GM18511 (cell line): ENCODE data around the gene BTBD1.
"Not testable (repeated sequence)": the region's sequence is repeated elsewhere in the genome, so short reads cannot be mapped to it uniquely, and the experiment has no call there.

Experiments
- ATAC-seq: cut with Tn5 transposase; IDR thresholded peaks from one replicate; pipeline ENCODE4 v1.9.1; 2021; ENCODE audit warnings: mild to moderate bottlenecking, moderate library complexity; ENCODE audit not compliant: unreplicated experiment

BTBD1 gene

GRCh38 chr15:83062768-83063180 is 4.3 kb downstream of the BTBD1 start:
- no peak for ATAC-seq

- ATAC-seq = no peak
Observed at GRCh38 chr15:83061680-83062079, 5.4 kb downstream of the BTBD1 start.

DNA sequence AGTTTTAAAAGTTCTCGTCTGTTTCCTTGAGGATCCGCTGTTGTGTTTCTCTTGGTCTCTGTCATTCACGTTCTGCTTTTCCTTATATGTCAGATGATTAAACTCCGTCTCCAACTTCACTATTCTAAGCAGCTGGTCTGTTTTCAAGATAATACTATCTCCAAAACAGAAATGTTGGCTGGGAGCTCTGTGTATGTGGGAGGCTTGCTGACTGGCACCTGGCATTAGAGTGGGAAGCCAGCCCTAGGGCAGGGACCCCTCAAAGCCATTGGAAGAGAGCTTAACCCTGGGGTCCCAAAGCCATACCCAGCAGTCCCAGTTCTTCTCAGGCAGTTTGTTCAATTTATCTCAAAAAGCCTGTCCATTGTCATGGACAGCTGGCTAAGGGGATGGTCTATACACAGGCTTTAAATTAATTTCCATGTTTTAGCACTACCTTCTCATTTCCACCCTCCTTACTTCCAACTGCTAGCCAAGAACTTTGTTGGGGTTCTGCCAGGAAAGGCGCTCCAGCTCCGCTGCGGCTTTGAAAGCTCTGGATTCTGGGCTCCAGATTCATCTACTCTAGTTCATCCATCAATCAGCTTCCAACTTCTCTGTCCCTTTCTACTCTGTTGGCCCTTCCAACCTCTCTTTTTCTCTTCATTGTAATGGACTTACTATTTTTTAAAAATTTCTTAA is 9.2 kb downstream of the BTBD1 start:
- ATAC-seq = no peak

DNA sequence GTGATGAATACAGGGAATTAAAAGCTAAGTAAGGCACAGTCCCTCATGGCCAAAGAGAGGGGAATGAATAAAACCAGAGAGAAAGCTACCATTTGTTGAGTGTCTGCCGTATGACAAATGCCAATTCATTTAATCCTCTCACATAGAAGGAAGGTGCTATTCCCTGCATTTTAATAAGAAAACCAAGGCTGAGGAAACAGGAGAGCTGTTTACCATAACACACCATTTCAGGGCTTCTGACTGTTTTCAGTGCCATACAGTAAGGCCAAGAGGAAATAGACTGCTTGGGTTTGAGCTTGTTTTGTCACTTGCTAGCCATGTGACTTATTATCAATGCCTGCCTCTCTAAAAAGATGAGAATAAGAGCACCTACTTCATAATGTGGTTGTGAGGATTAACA is 10.1 kb downstream of the BTBD1 start:
- ATAC-seq = no peak

GRCh38 chr15:83053151-83053550 is 13.9 kb downstream of the BTBD1 start:
- ATAC-seq = no peak

DNA sequence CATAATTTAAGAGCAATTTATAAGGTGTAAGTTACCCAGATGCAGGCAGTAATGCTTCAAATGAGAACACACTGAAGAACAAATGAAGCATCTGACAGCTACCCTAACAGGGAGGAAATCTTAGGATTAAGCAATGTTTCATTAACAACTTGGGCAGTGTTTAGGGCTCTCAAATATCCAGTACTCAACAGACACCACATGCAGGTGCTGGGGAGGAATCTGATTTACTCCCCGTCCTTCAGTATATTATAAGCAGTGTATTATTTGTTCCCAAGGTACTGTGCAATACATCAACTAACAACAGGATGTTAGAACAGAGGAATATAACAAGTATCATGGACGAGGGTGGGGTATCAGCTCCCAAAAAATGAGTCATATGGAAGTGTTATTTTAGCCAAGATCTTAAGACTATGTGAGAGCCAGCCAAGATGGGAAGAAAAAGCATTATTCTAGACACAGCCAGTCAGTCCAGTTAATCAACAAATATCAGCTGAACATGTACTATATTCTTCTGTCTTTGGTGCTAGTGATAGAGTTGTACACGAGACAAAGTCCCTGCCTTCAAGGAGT is 20.4 kb downstream of the BTBD1 start:
- no peak for ATAC-seq

GRCh38 chr15:83044156-83044555 is 22.9 kb downstream of the BTBD1 start:
- no peak for ATAC-seq

DNA sequence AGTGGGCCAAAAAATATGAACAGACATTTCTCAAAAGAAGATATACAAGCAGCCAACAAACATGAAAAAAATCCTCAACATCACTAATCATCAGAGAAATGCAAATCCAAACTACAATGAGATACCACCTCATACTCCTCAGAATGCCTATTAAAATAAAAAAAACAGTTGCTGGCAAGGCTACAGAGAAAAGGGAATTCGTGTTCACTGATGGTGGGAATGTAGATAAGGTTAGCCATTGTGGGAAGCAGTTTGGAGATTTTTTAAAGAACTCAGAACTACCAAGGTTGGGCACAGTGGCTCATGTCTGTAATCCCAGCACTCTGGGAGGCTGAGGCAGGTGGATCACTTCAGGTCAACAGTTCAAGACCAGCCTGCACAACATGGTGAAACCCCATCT is 27.8 kb downstream of the BTBD1 start:
- ATAC-seq = no peak

- no peak for ATAC-seq
Observed at GRCh38 chr15:83036253-83036652, 30.8 kb downstream of the BTBD1 start.

DNA sequence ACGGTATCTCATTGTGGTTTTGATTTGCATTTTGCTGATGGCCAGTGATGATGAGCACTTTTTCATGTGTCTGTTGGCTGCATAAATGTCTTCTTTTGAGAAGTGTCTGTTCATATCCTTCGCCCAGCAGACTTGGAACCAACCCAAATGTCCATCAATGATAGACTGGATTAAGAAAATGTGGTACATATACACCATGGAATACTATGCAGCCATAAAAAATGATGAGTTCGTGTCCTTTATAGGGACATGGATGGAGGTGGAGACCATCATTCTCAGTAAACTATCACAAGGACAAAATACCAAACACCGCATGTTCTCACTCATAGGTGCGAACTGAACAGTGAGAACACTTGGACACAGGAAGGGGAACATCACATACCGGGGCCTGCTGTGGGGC is 35.8 kb downstream of the BTBD1 start:
- not testable (repeated sequence) for ATAC-seq

- no peak for ATAC-seq
Observed at GRCh38 chr15:83030021-83030420, 37.0 kb downstream of the BTBD1 start.

DNA sequence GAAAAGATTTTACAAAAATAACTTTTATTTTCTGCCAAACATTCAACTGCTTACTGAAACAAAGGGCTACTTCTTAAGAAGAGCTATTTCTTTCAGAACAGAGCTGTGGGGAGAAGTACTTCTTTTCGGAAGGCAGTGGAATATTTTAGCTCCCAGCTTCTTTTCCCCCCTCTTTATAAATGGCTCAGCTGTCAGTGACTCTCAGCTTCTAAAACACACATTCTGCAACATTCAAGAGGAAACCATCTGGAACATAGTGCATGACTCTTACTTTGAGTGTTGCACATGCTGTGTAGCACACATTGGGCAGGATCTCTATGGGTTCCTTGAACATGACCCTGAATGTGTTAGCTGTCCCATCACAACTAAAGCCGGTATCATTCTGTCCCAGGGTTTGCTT is 48.6 kb downstream of the BTBD1 start:
- no peak for ATAC-seq

GRCh38 chr15:83016906-83017305 is 50.1 kb downstream of the BTBD1 start:
- ATAC-seq = no peak

DNA sequence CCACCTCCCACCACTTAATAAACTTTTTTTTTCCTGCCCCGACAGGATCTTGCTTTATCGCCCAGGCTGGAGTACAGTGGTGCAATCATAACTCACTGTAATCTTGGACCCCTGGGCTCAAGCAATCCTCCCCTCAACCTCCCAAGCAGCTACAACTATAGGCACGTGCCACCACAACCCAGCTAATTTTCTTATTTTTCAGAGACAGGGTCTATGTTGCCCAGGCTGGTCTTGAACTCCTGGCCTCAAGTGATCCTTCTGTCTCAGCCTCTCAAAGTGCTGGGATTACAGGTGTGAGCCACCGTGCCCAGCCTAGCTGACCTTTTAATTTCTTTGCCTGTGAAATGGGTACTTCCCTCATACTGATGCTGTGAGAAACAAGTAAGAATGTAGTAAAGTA is 51.7 kb downstream of the BTBD1 start:
- ATAC-seq = no peak

- no peak for ATAC-seq
Observed at GRCh38 chr15:83014205-83014653, 52.8 kb downstream of the BTBD1 start.

- ATAC-seq = no peak
Observed at GRCh38 chr15:83012636-83013035, 54.4 kb downstream of the BTBD1 start.

DNA sequence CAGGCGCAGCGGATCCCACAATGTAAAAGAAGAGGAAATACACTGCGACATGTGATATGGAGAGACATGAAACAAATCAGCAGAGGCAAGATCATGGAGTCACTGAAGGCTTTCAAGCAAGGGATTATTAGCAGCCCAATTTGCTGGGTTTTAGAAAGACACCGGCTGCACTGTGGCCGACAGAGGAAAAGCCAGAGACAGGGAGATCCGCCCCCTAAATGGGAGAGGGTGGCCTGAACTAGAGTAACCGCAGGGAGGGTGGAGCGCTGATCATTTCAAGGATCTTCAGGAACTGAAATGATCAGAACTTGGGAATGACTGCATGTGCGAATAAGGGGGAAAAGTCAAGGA is 55.0 kb downstream of the BTBD1 start:
- ATAC-seq = no peak

GRCh38 chr15:83011271-83012075 is 55.6 kb downstream of the BTBD1 start, which contains the start of gene C15orf40:
Gene C15orf40 (minus strand): TSS chr15:83011639. CDS start chr15:83011607, 32 bp downstream.
- peak; percentile 90 for ATAC-seq

DNA sequence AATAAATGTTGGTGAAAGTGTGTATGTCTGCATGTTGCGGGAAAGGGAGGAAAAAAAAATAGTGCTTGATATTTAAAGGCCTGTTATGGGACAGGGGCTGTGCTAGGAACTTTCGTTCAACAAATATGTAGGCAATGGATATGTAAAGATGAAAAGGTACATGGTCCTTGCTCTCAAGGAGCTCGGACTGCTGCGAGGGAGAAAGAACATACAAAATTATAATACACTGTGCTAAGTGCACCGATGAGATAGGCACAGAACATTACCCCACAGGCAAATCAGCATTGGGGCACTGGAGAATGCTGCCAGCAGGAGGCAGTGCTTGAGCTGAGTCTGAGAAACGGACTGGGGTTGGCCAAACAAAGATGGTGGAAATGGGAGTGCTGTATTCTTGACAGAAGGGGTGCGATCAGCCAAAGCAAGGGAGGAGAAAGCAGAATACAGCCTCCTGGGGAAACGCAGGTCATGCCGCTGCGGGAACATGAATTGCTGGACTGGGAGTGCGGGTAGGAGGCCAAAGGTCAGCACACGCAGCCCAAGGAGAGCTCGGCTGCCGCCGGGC is 56.3 kb downstream of the BTBD1 start:
- ATAC-seq = peak; percentile 79

- not testable (repeated sequence) for ATAC-seq
Observed at GRCh38 chr15:83000672-83001031, 66.4 kb downstream of the BTBD1 start.

GRCh38 chr15:82999905-83000671 is 67.0 kb downstream of the BTBD1 start:
- ATAC-seq = peak; percentile 84
